ENCODE results near the gene CPEB1. TPM values are rescaled to one million over a fixed set of nuclear protein-coding genes. Genes with fewer than 3 reads are reported as not detected.

Gene CPEB1
- total RNA-seq, 2 donors from 2014 or later = 1.5 to 3.3 TPM

- H3K27ac ChIP-seq = no peak overlapping the region
- H3K36me3 ChIP-seq = no peaks in the 10 kb centered on the region
- no peaks in the 10 kb centered on the region for H3K27me3 ChIP-seq
- no peaks in the 10 kb centered on the region for H3K9me3 ChIP-seq
- DNase-seq (ENCODE audit: low spot score) = no peak
- H3K4me1 ChIP-seq = no peaks in the 10 kb centered on the region
- no peak for TF ChIP-seq CTCF (IDR thresholded peaks at IDR 0.05)
- H3K4me3 ChIP-seq = no peak overlapping the region
These were observed 22.7 kb downstream of the CPEB1 start for GRCh38 chr15:82624438-82624837.

- no peaks in the 10 kb centered on the region for H3K9me3 ChIP-seq
- no peak for TF ChIP-seq CTCF (IDR thresholded peaks at IDR 0.05)
- H3K36me3 ChIP-seq = no peaks in the 10 kb centered on the region
- no peaks in the 10 kb centered on the region for H3K4me1 ChIP-seq
- no peak overlapping the region for H3K27ac ChIP-seq
- no peak for DNase-seq (ENCODE audit: low spot score)
- no peak overlapping the region for H3K4me3 ChIP-seq
- no peaks in the 10 kb centered on the region for H3K27me3 ChIP-seq
These were observed 23.2 kb downstream of the CPEB1 start for GRCh38 chr15:82624008-82624407.

GRCh38 chr15:82621970-82622369 lies 25.2 kb downstream of the CPEB1 start:
- no peak overlapping the region for H3K27ac ChIP-seq
- TF ChIP-seq CTCF (IDR thresholded peaks at IDR 0.05) = no peak
- H3K27me3 ChIP-seq = no peaks in the 10 kb centered on the region
- H3K36me3 ChIP-seq = no peaks in the 10 kb centered on the region
- DNase-seq (ENCODE audit: low spot score) = no peak
- no peaks in the 10 kb centered on the region for H3K4me1 ChIP-seq
- no peak overlapping the region for H3K4me3 ChIP-seq
- H3K9me3 ChIP-seq = no peaks in the 10 kb centered on the region

GRCh38 chr15:82613747-82614146 lies 33.4 kb downstream of the CPEB1 start:
- Histone ChIP-seq H3K27me3 (no peaks in the 10 kb centered on the region), H3K9me3 (no peaks in the 10 kb centered on the region), H3K27ac (no peak overlapping the region), H3K4me3 (no peak overlapping the region), H3K4me1 (no peaks in the 10 kb centered on the region), H3K36me3 (no peaks in the 10 kb centered on the region)
- TF ChIP-seq CTCF (IDR thresholded peaks at IDR 0.05) = no peak
- no peak for DNase-seq (ENCODE audit: low spot score)

GRCh38 chr15:82611348-82611747 lies 35.8 kb downstream of the CPEB1 start:
- no peaks in the 10 kb centered on the region for H3K36me3 ChIP-seq
- no peaks in the 10 kb centered on the region for H3K4me1 ChIP-seq

More at GRCh38 chr15:82611348-82611747, 35.8 kb downstream of the CPEB1 start:
- H3K27me3 ChIP-seq = no peaks in the 10 kb centered on the region
- no peak overlapping the region for H3K27ac ChIP-seq
- H3K9me3 ChIP-seq = no peaks in the 10 kb centered on the region
- no peak for DNase-seq (ENCODE audit: low spot score)
- H3K4me3 ChIP-seq = no peak overlapping the region
- no peak for TF ChIP-seq CTCF (IDR thresholded peaks at IDR 0.05)

Data from right atrium auricular region (tissue), 2 donors.